A549 treated with AZD9567 at 1 μM for 4 hours (cell line): ENCODE results near the gene NIPA2. TPM values are rescaled to one million over a fixed set of nuclear protein-coding genes. Genes with fewer than 3 reads are reported as not detected.

Experiments used
- total RNA-seq: library from RNA; stranded (reverse); fragments of 200-300 nt; extraction: Qiagen RNA extraction; gene quantifications from 5 replicates; pipeline ENCODE4 v1.2.3, GENCODE V29; 2022; ENCODE audit not compliant: insufficient read depth

The NIPA2 gene
- total RNA-seq = 104 to 126 TPM (median 115 TPM) in 5 replicates

DNA sequence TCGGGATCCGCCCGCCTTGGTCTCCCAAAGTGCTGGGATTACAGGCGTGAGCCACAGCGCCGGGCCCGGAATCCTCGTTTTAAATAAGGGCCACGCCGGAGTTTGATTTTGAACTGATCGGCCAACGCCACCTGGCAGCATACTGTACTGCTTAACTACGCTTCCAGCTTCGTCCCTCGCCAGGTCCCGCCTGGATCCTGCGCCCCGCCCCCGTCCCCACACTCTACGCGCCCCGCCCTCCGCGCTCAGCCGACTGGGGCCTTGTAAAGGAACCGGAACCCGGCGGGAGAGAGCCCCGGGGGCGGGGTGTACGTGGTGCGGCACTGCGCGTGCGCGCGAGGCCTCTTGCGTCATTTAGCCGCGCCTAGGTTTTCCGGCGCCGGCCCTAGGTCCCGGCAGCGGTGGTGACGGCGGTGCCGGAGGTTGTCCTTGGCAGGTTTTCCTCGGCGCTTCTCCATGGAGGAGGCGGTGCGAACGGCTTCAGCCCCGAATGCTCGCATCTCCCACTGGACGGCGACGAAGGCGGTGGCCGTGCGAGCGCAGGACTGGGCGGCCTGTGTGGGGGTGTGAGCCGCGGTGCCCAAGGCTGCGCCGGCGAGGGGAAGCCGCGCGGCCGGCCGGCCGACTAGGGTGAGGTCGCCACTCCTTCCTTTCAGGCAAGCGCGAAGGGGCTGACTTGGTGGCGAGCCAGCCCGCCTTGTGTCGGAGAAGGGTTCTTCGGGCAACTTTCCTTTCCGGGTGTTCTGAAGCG, at the start of gene NIPA2:
NIPA2 (plus strand) TSS at position 375 of the 751 bp plus-strand sequence. CDS start 13,066 bp downstream, outside the sequence.

Other genes starting within 250 kb of the NIPA2 start
- 20.1 to 25.3 TPM (median 24.5 TPM) in 5 replicates for gene NIPA1, start 52.0 kb upstream of the NIPA2 start, total RNA-seq
- 76.6 to 82.9 TPM (median 81.1 TPM) in 5 replicates for gene CYFIP1, start 141.7 kb downstream of the NIPA2 start, total RNA-seq
- gene TUBGCP5, start 200.9 kb downstream of the NIPA2 start, total RNA-seq = 25.6 to 31.2 TPM (median 29.1 TPM) in 5 replicates